Right atrium auricular region (tissue), 2 donors: Measurements from ENCODE around the gene RAB40B. TPM values are rescaled to one million over a fixed set of nuclear protein-coding genes. Genes with fewer than 3 reads are reported as not detected.
A peak's percentile ranks its signal among the peaks of the same experiment; 100 is the strongest.

Experiments
- DNase-seq: peaks from one replicate; pipeline ENCODE4 v3.0.0-alpha.2; 2019; ENCODE audit warnings: low spot score
- H3K27ac ChIP-seq, 2 donors: fragments of 200-600 bp; sonication (generic); 1 replicate in 1 of 2; 2 replicates in 1 of 2; pipeline ENCODE4 v1.5.1; 2016 to 2019
- H3K27me3 ChIP-seq, 2 donors: fragments of 200-600 bp; sonication (generic); one replicate each; pipeline versions ENCODE4 v1.5.1 to v1.6.0; 2017 to 2019
- H3K36me3 ChIP-seq: fragments of 200-600 bp; sonication (generic); one replicate; pipeline ENCODE4 v1.5.1; 2016
- H3K4me1 ChIP-seq, 2 donors: fragments of 200-600 bp; sonication (generic); one replicate each; pipeline versions ENCODE4 v1.5.1 to v1.6.0; 2017 to 2019
- H3K4me3 ChIP-seq, 2 donors: fragments of 200-600 bp; sonication (generic); 1 replicate in 1 of 2; 2 replicates in 1 of 2; pipeline ENCODE4 v1.5.1; 2017 to 2019; ENCODE audit warnings: mild to moderate bottlenecking in 1 of 2, moderate library complexity in 1 of 2
- H3K9me3 ChIP-seq, 2 donors: fragments of 200-600 bp; sonication (generic); one replicate each; pipeline ENCODE4 v1.5.1; 2019
- total RNA-seq, 2 donors: library from RNA; depleted of rRNA; stranded (reverse); fragments of >200 nt; gene quantifications; one replicate each; pipeline ENCODE4 v1.1.0, GENCODE V29; 2016
- TF ChIP-seq, protein P1 (sequence below), 2 donors: fragments of 200-600 bp; sonication (generic); IDR thresholded peaks; one replicate each; pipeline ENCODE4 v1.5.1; 2019; ENCODE audit warnings: antibody characterized with exemption in 2 of 2

The RAB40B gene
- total RNA-seq, 2 donors from 2014 or later, result 10.2 to 20.8 TPM

GRCh38 chr17:82690786-82691489 lies 7.6 kb downstream of the RAB40B start:
- Histone ChIP-seq H3K36me3 (no peaks in the 10 kb centered on the region), H3K9me3 (peaks cover 3 to 10% of the 10 kb centered on the region in 2 donors), H3K27ac (no peak overlapping the region), H3K27me3 (no peaks in the 10 kb centered on the region), H3K4me3 (no peak overlapping the region), H3K4me1 (no peaks in the 10 kb centered on the region)
- TF ChIP-seq, protein P1, sequence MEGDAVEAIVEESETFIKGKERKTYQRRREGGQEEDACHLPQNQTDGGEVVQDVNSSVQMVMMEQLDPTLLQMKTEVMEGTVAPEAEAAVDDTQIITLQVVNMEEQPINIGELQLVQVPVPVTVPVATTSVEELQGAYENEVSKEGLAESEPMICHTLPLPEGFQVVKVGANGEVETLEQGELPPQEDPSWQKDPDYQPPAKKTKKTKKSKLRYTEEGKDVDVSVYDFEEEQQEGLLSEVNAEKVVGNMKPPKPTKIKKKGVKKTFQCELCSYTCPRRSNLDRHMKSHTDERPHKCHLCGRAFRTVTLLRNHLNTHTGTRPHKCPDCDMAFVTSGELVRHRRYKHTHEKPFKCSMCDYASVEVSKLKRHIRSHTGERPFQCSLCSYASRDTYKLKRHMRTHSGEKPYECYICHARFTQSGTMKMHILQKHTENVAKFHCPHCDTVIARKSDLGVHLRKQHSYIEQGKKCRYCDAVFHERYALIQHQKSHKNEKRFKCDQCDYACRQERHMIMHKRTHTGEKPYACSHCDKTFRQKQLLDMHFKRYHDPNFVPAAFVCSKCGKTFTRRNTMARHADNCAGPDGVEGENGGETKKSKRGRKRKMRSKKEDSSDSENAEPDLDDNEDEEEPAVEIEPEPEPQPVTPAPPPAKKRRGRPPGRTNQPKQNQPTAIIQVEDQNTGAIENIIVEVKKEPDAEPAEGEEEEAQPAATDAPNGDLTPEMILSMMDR (IDR thresholded peaks at IDR 0.05), result no peak
- no peak for DNase-seq

DNA sequence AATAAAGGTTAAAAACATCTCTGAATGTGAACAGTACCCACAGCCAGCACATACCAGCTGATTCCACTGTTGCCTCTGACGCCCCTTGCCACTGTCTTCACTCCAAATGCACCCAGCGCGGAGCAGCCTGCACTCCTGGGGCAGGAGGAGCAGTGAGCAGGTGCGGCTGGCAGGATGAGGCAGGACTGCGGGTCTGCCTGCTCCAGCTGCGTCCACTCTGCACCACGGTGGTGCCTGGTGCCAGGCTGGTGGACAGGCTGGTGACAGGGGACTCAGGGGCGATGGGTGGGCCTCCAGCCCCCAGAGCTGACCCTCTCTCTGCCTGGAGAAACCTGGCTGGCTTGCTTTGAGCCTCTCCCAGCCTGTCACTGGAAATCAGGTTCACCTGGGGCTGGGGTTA lies 9.4 kb downstream of the RAB40B start:
- no peak overlapping the region for H3K27ac ChIP-seq

GRCh38 chr17:82687871-82688270 lies 10.6 kb downstream of the RAB40B start:
- TF ChIP-seq, protein P1 (IDR thresholded peaks at IDR 0.05), result no peak
- Histone ChIP-seq H3K27me3 (no peaks in the 10 kb centered on the region), H3K27ac (no peak overlapping the region), H3K4me3 (no peak overlapping the region), H3K36me3 (no peaks in the 10 kb centered on the region), H3K4me1 (no peaks in the 10 kb centered on the region), H3K9me3 (no peaks in the 10 kb centered on the region)
- no peak for DNase-seq

More for the DNA sequence above, 9.4 kb downstream of the RAB40B start:
- H3K9me3 ChIP-seq, result peaks cover 0 to under 1% of the 10 kb centered on the region in 2 donors
- TF ChIP-seq, protein P1 (IDR thresholded peaks at IDR 0.05), result no peak
- no peaks in the 10 kb centered on the region for H3K27me3 ChIP-seq
- DNase-seq, result no peak
- H3K36me3 ChIP-seq, result no peaks in the 10 kb centered on the region
- no peak overlapping the region for H3K4me3 ChIP-seq
- no peaks in the 10 kb centered on the region for H3K4me1 ChIP-seq

DNA sequence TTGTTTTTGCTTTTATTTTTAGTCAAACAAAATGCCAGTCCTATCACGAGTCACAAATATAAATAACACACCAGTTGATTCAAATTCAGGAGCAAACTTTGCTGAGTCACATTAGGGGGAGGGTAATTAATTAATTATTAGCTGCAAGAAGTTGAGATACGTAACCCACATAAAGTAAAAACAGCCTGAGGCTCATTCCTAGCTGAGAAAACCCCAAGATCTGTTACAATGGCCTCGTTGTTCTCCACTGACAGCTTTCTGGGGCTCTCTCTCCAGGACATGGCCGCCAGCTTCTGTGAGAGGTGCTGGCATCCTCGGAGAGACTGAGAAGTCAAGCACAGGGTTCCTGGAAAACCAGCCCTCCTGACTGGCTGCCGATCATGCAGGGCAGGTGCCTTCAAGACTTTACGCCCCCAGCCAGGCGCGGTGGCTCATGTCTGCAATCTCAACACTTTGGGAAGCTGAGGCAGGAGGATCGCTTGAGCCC lies 11.1 kb downstream of the RAB40B start:
- no peaks in the 10 kb centered on the region for H3K36me3 ChIP-seq
- no peaks in the 10 kb centered on the region for H3K27me3 ChIP-seq
- no peak overlapping the region for H3K4me3 ChIP-seq
- TF ChIP-seq, protein P1 (IDR thresholded peaks at IDR 0.05), result no peak
- no peaks in the 10 kb centered on the region for H3K4me1 ChIP-seq
- H3K9me3 ChIP-seq, result no peaks in the 10 kb centered on the region
- DNase-seq, result no peak
- H3K27ac ChIP-seq, result peak overlapping the region in 1 of 2 donors; percentile 4

- Histone ChIP-seq H3K27ac (peak overlapping the region in 1 of 2 donors; percentile 4), H3K4me3 (no peak overlapping the region)
- DNase-seq, result no peak
Observed at GRCh38 chr17:82686366-82687324, 11.9 kb downstream of the RAB40B start.

More at GRCh38 chr17:82686366-82687324, 11.9 kb downstream of the RAB40B start:
- Histone ChIP-seq H3K9me3 (peaks cover 0 to 2% of the 10 kb centered on the region in 2 donors), H3K4me1 (no peaks in the 10 kb centered on the region), H3K27me3 (no peaks in the 10 kb centered on the region), H3K36me3 (no peaks in the 10 kb centered on the region)
- TF ChIP-seq, protein P1 (IDR thresholded peaks at IDR 0.05), result no peak
